HG03103 (cell line): ENCODE results near the gene UBAC2.
A peak's percentile ranks its signal among the peaks of the same experiment; 100 is the strongest.

Experiments
- ATAC-seq: cut with Tn5 transposase; IDR thresholded peaks from one replicate; pipeline ENCODE4 v1.9.1; 2021; ENCODE audit warnings: low read depth; ENCODE audit not compliant: unreplicated experiment

The UBAC2 gene

DNA sequence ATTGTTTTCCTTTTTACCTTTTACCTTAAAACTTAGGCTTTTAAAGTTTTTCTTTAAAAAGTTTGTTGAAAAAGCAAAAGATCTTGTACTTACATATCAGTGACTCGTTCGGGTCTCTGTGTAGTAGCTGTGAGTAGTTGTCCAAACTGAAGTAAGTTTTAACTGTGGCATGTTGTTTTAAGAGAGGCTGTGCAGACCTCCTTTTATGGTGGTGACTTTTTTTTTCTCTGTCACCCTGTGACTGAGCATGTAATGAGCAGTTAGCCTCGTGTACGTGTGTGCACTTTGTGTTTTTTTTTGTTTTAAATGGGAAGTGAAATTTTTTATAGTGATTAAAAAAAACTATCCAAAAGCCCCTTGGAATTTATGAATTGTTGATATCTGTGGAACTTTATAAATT is 106.6 kb downstream of the UBAC2 start, which contains the start of gene GPR183:
Gene GPR183 (minus strand): TSS at position 153 of the 400 bp plus-strand sequence. CDS start 11,254 bp downstream, outside the sequence.
- ATAC-seq, result peak; percentile 45

DNA sequence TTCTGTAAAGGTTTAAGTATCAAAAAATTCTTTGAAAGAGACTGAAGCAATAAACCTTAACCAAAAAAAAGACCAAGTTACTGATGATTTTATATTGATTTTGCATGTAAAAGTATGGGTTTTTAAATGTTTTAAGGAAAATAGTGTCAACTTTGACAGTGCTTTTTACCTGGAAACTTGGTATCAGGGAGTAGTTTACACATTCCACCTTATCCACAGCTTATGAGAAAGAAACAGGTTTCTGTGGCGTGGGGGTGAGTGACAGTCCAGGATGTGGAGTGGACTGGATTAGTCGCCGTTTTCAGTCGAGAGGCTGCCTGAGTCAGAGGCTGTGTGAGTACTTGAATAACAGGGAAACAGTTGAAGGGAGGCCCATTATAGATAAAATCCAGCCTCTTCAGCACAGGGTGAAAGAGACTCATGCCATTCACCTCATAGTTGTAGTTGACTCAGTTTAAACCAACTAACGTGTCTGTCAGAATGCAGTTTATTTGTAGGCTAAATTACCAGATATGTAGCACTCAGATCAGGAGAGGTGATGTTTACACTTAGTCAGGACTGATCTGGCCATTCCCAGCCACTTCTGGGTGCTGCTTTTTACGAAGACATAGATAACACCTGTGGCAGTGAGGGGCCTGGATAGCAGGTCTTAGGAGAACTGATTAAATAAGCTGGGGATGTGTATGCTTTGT is 107.1 kb downstream of the UBAC2 start:
- ATAC-seq, result peak; percentile 46

DNA sequence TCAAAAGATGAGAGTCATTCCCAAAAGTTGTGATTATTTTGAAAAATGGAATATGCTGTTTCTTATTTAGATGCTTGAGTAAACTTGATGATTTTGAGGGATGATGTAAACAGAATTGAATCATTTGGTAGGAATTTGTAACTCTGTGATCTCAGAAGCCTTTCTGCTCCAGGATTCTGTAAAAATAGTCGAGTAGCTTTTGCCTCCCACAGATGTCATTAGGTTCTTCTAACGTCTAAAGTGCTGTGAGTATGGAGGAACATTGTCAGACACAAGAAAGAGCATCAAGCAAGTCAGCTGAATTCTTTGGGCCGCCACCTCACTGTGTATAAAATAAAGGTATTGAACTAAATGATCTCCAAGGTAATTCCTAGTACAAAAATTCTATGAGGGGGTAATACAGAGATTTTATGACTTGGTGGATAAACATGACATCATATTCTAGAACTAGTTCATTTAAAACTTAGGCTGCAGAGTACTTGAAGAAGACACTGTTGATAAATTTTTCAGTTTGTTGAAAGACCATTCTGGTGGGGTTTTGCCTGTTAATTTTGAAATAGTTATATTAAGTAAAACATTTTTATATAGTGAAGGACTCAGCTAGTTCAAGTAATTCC is 107.9 kb downstream of the UBAC2 start:
- no peak for ATAC-seq

DNA sequence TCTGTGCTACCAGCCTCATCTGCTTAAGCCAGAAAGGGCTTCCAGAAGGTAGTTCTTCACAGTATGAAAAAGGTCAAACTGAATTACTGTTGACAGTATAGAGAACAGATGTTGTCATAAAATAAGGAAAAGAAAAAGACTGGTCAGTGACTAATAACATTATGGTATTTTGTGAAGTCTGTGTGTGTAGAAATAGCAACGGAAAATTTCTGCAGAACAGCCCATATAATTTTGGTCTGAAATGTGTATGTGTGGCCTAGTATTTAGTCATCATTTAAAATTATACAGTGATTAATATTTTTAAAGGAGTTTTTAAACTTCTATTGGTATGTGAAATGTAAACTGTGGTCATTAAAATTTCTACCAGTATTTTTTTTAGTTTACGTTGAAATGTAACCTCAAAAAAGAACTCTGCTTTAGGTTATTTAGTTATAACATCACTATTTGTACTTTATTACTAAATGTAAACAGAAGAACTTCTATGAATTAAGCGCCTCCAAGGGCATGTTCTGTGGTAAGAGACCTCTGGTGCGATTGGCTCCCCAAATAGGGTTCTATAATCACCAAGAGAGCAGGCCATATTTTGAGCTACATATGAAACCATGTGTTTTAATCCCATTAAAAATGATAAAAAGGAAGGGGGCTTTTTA is 109.9 kb downstream of the UBAC2 start:
- ATAC-seq, result peak; percentile 29

- no peak for ATAC-seq
Observed at GRCh38 chr13:99311137-99311536, 110.5 kb downstream of the UBAC2 start.

GRCh38 chr13:99311748-99312492 is 111.3 kb downstream of the UBAC2 start:
- no peak for ATAC-seq

DNA sequence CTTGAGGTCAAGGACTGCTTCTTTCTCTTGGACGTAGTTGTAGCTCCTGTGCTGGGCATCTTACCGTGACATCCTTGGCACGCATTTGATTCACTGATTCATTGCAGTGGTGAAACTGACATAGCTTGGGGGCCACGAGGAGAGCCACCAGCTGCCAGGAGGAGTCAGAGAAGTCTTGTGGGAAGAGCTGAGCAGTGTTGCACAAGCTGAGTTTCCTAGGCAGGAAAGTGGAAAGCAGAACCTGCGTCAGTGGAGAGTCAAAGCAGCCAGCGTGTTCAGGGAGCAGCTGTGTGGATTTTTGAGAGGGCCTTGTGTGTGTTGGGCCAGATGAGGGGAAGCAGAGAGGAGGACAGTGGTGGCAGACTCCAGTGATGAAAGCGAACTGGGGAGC is 111.8 kb downstream of the UBAC2 start:
- no peak for ATAC-seq

GRCh38 chr13:99313501-99313900 is 112.8 kb downstream of the UBAC2 start:
- no peak for ATAC-seq

- ATAC-seq, result no peak
Observed at GRCh38 chr13:99313941-99314340, 113.3 kb downstream of the UBAC2 start.

- no peak for ATAC-seq
Observed at GRCh38 chr13:99314640-99315176, 114.1 kb downstream of the UBAC2 start.

DNA sequence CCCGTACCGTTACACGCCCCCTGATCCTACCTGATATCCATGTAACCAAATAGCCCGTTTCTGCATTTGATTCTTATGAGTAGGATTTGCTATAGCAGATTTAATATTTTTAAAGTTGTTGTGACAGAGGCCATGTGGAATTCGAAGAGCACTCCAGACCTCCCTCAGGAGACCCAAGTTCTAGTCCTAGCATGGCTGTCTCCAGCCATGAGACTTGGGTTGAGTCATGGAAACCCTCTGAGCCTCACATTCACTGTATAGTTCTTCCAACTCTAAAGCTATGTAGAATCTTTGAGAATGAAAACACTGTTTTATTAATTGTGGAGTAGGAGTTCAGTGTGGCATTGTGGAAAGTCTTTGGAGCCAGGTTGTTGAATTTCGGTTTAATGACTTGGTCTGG is 114.5 kb downstream of the UBAC2 start:
- no peak for ATAC-seq

- ATAC-seq, result no peak
Observed at GRCh38 chr13:99316224-99316623, 115.6 kb downstream of the UBAC2 start.

DNA sequence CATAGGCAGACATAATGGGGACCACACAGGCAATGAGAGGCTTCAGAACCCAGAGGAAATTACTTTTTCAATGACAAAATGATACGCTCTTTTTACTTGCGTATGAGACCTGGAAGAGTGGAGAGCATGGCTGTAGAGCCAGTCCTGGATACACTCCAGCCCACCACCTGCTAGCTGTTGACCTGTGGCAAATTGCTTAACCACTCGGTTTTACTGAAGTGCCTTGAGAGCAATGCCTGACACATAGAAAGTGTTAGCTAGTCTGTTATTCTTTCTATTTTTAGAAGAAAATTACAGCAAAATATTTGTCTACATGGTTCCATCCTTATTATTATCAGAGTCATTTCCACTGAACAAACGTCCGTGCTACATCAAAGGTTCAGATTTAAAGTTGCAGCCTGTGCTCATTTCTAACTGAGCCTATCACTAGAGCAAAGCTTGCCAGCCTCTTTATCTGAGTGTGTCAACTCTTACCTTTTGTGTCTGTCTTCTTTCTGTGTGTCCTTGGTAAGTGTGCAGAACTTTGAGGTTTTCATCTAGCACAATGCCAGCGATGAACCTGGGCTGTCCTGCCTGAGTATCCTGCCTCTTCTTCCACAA is 116.1 kb downstream of the UBAC2 start:
- ATAC-seq, result no peak

GRCh38 chr13:99320693-99321481 is 120.2 kb downstream of the UBAC2 start:
- ATAC-seq, result no peak

DNA sequence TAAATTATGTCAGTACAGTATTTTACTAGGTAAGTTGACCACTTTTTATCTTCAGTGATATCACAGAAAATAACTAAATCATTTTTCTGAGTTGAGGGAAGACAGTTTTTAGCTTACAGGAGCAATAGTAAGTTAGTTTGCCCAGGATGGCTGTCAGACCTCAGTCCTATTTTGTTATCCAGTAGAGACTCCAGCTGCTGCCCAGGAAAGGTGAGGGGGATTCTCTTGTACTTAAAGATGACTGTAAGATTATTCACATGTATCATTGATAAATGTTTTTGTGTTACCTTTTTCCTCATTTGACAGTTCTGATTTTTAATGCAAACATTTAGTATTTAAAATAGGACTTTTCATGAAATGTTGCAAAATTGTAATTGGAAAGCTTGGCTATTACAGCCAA is 121.1 kb downstream of the UBAC2 start:
- no peak for ATAC-seq

DNA sequence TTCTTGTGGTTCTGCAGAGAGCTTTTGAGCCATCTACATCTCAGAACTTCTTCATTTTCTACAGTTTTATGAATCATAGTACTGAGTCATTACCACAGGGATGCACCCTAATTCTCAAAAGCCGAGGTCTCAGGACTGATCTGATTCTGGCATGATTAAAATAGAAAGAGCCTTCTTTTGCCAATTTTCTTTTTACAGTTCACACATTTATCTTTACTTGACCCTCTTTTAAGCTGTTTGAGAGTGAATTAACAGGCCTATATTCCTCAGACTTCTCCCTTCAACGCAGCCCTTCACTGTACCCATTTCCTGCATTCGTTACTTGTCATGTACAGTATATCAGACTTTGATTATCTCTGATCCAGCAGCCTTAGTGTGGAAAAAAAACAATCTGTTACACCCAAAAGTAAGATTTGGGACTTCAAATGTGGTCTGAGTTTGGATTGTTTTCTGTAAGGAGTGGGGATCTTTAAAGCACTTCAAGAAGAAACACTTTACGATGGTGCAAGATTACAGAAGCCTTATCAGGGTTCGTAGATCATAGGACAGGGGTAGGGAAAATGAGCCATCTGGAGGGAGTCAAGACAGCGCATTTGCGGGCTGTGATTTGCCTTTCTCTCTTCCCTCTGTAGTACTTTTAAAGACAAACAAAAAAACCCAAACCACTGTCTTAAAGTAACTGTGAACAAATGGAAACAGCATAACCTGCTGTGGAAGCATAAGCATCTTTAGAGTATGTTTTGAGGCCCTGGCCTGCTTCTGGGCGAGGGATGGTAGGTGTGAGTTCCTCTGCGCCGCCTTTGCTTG is 121.8 kb downstream of the UBAC2 start:
- peak; percentile 83 for ATAC-seq

- no peak for ATAC-seq
Observed at GRCh38 chr13:99323488-99323887, 122.8 kb downstream of the UBAC2 start.

GRCh38 chr13:99326012-99326411 is 125.4 kb downstream of the UBAC2 start:
- no peak for ATAC-seq

- no peak for ATAC-seq
Observed at GRCh38 chr13:99327126-99327525, 126.5 kb downstream of the UBAC2 start.
